Transverse colon (tissue), 4 donors: ENCODE data around the gene KCNN1. TPM values are rescaled to one million over a fixed set of nuclear protein-coding genes. Genes with fewer than 3 reads are reported as not detected.

ENCODE experiments used
- DNase-seq: peaks from one replicate; pipeline ENCODE4 v3.0.0-alpha.2; 2019
- H3K27ac ChIP-seq, 4 donors: fragments of 200-600 bp; sonication (generic); 2 replicates each; pipeline ENCODE4 v1.5.1; 2016 to 2018; ENCODE audit warnings: inconsistent platforms in 4 of 4
- H3K27me3 ChIP-seq: fragments of 200-600 bp; sonication (generic); 2 replicates; pipeline ENCODE4 v1.5.1; 2017; ENCODE audit warnings: inconsistent platforms
- H3K36me3 ChIP-seq, 4 donors: fragments of 200-600 bp; sonication (generic); 2 replicates each; pipeline ENCODE4 v1.5.1; 2017 to 2019; ENCODE audit warnings: inconsistent platforms in 4 of 4
- H3K4me1 ChIP-seq, 4 donors: fragments of 200-600 bp; sonication (generic); 2 replicates each; pipeline ENCODE4 v1.5.1; 2017 to 2020; ENCODE audit warnings: inconsistent platforms in 4 of 4
- H3K4me3 ChIP-seq, 4 donors: fragments of 200-600 bp; sonication (generic); 1 replicate in 1 of 4; 2 replicates in 3 of 4; pipeline versions ENCODE4 v1.5.1 to v1.6.1; 2017 to 2019; ENCODE audit warnings: inconsistent platforms in 4 of 4
- H3K9me3 ChIP-seq, 2 donors: fragments of 200-600 bp; sonication (generic); 2 replicates each; pipeline ENCODE4 v1.5.1; 2017 to 2019; ENCODE audit warnings: inconsistent platforms in 2 of 2
- EP300 ChIP-seq: sonication (generic); formaldehyde crosslinking; IDR thresholded peaks from one replicate; pipeline ENCODE4 v1.6.1; 2017; ENCODE audit warnings: antibody characterized with exemption, low read depth
- POLR2A ChIP-seq: fragments of 450-650 bp; IDR thresholded peaks from one replicate; pipeline ENCODE4 v1.6.1; 2016; ENCODE audit warnings: antibody characterized with exemption, mild to moderate bottlenecking, moderate library complexity
- POLR2AphosphoS5 ChIP-seq, 3 donors: sonication (generic); formaldehyde crosslinking; IDR thresholded peaks; one replicate each; pipeline ENCODE4 v1.6.1; 2016; ENCODE audit warnings: antibody characterized with exemption in 3 of 3
- WGBS, 2 donors: methylation state at CpG; one replicate each; pipeline ENCODE4 v1.1.5; 2018; ENCODE audit warnings: low coverage in 1 of 2; 5-methylcytosine and 5-hydroxymethylcytosine counted together
- in situ Hi-C, 4 donors: fragments of 200-750 bp; cut with MboI; loops; one replicate each; pipeline versions ENCODE4 v1.15.0 to v1.15.1; 2017; ENCODE audit warnings: low sequenced_read_pairs in 3 of 4, low pct_ligation_motif_present in 1 of 4, low pct_unique_long_range_greater_than_20kb in 1 of 4
- intact Hi-C: fragments of 100-400 bp; cut with DNase I; formaldehyde crosslinking; loops from one replicate; pipeline ENCODE4 v1.15.1; 2023; ENCODE audit warnings: low total_unique reads
- total RNA-seq, 4 donors: library from RNA; depleted of rRNA; stranded (reverse); fragments of >200 nt; gene quantifications; one replicate each; pipeline ENCODE4 v1.1.0, GENCODE V29; 2016
- TF ChIP-seq, protein P1 (sequence below), 5 experiments: fragments of 200-600 bp in 3 of 5; fragments of 450-650 bp in 2 of 5; sonication (generic) in 3 of 5; IDR thresholded peaks; 1 replicate in 2 of 5; 2 replicates in 3 of 5; pipeline ENCODE4 v1.5.1; 2016 to 2017; ENCODE audit warnings: antibody characterized with exemption in 5 of 5, inconsistent platforms in 3 of 5, mild to moderate bottlenecking in 2 of 5, moderate library complexity in 1 of 5

The KCNN1 gene
- total RNA-seq, 4 donors from 2014 or later: 1.6 TPM; not detected in 3

GRCh38 chr19:17969096-17969792 lies 2.3 kb downstream of the KCNN1 start:
- Histone ChIP-seq H3K9me3 (no peaks in the 10 kb centered on the region), H3K4me3 (no peak overlapping the region), H3K27me3 (peaks cover 42% of the 10 kb centered on the region), H3K4me1 (no peaks in the 10 kb centered on the region), H3K36me3 (no peaks in the 10 kb centered on the region), H3K27ac (no peak overlapping the region)
- DNase-seq: no peak
- in situ Hi-C loops (no loop called here), intact Hi-C loops (no loop called here)
- 86% methylated on average over 19 of the region's 19 CpGs; no CpG with 5 or more reads in 1 of the 2 donors for WGBS, 2 donors
- TF ChIP-seq EP300 (no peak), POLR2A (no peak), POLR2AphosphoS5 (IDR thresholded peaks at IDR 0.05) (no peak)
- TF ChIP-seq, protein P1, sequence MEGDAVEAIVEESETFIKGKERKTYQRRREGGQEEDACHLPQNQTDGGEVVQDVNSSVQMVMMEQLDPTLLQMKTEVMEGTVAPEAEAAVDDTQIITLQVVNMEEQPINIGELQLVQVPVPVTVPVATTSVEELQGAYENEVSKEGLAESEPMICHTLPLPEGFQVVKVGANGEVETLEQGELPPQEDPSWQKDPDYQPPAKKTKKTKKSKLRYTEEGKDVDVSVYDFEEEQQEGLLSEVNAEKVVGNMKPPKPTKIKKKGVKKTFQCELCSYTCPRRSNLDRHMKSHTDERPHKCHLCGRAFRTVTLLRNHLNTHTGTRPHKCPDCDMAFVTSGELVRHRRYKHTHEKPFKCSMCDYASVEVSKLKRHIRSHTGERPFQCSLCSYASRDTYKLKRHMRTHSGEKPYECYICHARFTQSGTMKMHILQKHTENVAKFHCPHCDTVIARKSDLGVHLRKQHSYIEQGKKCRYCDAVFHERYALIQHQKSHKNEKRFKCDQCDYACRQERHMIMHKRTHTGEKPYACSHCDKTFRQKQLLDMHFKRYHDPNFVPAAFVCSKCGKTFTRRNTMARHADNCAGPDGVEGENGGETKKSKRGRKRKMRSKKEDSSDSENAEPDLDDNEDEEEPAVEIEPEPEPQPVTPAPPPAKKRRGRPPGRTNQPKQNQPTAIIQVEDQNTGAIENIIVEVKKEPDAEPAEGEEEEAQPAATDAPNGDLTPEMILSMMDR (IDR thresholded peaks at IDR 0.05): no peak

- Histone ChIP-seq H3K27me3 (peaks cover 13% of the 10 kb centered on the region), H3K9me3 (no peaks in the 10 kb centered on the region), H3K36me3 (no peaks in the 10 kb centered on the region), H3K27ac (no peak overlapping the region), H3K4me3 (no peak overlapping the region), H3K4me1 (no peaks in the 10 kb centered on the region)
- WGBS, 2 donors: 36% methylated on average over 1 of the region's 1 CpG; no CpG with 5 or more reads in 1 of the 2 donors
- intact Hi-C loops (no loop called here), in situ Hi-C loops (no loop called here)
- no peak for TF ChIP-seq POLR2AphosphoS5 (IDR thresholded peaks at IDR 0.05)
- TF ChIP-seq POLR2A: no peak
- no peak for TF ChIP-seq EP300
- TF ChIP-seq, protein P1 (IDR thresholded peaks at IDR 0.05): no peak
- DNase-seq: no peak
These were observed 5.3 kb downstream of the KCNN1 start for GRCh38 chr19:17972230-17972629.

DNA sequence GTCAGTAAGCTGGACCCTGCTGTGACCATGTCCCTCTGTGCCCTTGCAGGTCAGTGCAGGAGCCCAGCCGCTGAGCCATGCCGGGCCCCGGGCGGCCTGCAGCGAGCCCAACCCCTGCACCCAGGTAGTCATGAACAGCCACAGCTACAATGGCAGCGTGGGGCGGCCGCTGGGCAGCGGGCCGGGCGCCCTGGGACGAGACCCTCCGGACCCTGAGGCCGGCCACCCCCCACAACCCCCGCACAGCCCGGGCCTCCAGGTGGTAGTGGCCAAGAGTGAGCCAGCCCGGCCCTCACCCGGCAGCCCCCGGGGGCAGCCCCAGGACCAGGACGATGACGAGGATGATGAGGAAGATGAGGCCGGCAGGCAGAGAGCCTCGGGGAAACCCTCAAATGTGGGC lies 6.9 kb downstream of the KCNN1 start:
- TF ChIP-seq POLR2AphosphoS5 (IDR thresholded peaks at IDR 0.05) (no peak), POLR2A (no peak), EP300 (no peak)
- TF ChIP-seq, protein P1 (IDR thresholded peaks at IDR 0.05): no peak
- Histone ChIP-seq H3K27me3 (no peaks in the 10 kb centered on the region), H3K4me1 (no peaks in the 10 kb centered on the region), H3K27ac (no peak overlapping the region), H3K9me3 (no peaks in the 10 kb centered on the region), H3K4me3 (no peak overlapping the region), H3K36me3 (no peaks in the 10 kb centered on the region)
- WGBS, 2 donors: 84% methylated on average over 11 of the region's 23 CpGs; no CpG with 5 or more reads in 1 of the 2 donors
- intact Hi-C loops (no loop called here), in situ Hi-C loops (no loop called here)
- DNase-seq: no peak

- in situ Hi-C loops: no loop called here
- intact Hi-C loops: no loop called here
- H3K4me1 ChIP-seq: no peaks in the 10 kb centered on the region
- no peak overlapping the region for H3K4me3 ChIP-seq
- H3K27me3 ChIP-seq: no peaks in the 10 kb centered on the region
- 88% methylated on average over 6 of the region's 6 CpGs; no CpG with 5 or more reads in 1 of the 2 donors for WGBS, 2 donors
- H3K36me3 ChIP-seq: no peaks in the 10 kb centered on the region
- no peaks in the 10 kb centered on the region for H3K9me3 ChIP-seq
- H3K27ac ChIP-seq: no peak overlapping the region
- TF ChIP-seq EP300 (no peak), POLR2AphosphoS5 (IDR thresholded peaks at IDR 0.05) (no peak), POLR2A (no peak)
- TF ChIP-seq, protein P1 (IDR thresholded peaks at IDR 0.05): no peak
- DNase-seq: no peak
These were observed 7.6 kb downstream of the KCNN1 start for GRCh38 chr19:17974551-17974950.
